CD14-positive monocyte (primary cell): ENCODE results near the gene DDX46. TPM values are rescaled to one million over a fixed set of nuclear protein-coding genes. Genes with fewer than 3 reads are reported as not detected.
A peak's percentile ranks its signal among the peaks of the same experiment; 100 is the strongest.

Source experiments
- DNase-seq, 3 donors: peaks; one replicate each; pipeline ENCODE4 v3.0.0-alpha.2; 2011 to 2022
- H2AFZ ChIP-seq: 2 replicates; pipeline ENCODE4 v1.6.0; 2012; ENCODE audit warnings: mild to moderate bottlenecking, low read depth, low read length, inconsistent platforms; ENCODE audit not compliant: insufficient read depth, poor library complexity, severe bottlenecking
- H3K27ac ChIP-seq, 2 donors: 1 replicate in 1 of 2; 2 replicates in 1 of 2; pipeline ENCODE4 v1.5.1; 2012 to 2013; ENCODE audit warnings: low read length in 2 of 2, control low read depth in 1 of 2, inconsistent platforms in 1 of 2, low read depth in 1 of 2, mild to moderate bottlenecking in 1 of 2
- H3K27me3 ChIP-seq, 2 donors: one replicate each; pipeline versions ENCODE4 v1.6.0 to v1.6.1; 2011 to 2013; ENCODE audit warnings: low read length in 2 of 2; ENCODE audit not compliant: control insufficient read depth in 2 of 2, insufficient read depth in 2 of 2
- H3K36me3 ChIP-seq, 2 donors: replicated peaks in 1 of 2; 1 replicate in 1 of 2; 2 replicates in 1 of 2; pipeline versions ENCODE4 v1.5.1 to v1.6.1; 2012 to 2013; ENCODE audit warnings: low read length in 2 of 2, control low read depth in 1 of 2, inconsistent platforms in 1 of 2, mild to moderate bottlenecking in 1 of 2; ENCODE audit not compliant: insufficient read depth in 2 of 2, control insufficient read depth in 1 of 2
- H3K4me1 ChIP-seq, 2 donors: 1 replicate in 1 of 2; 2 replicates in 1 of 2; pipeline versions ENCODE4 v1.5.1 to v1.6.1; 2012 to 2013; ENCODE audit warnings: low read length in 2 of 2, control low read depth in 1 of 2, inconsistent platforms in 1 of 2, mild to moderate bottlenecking in 1 of 2, moderate library complexity in 1 of 2; ENCODE audit not compliant: insufficient read depth in 2 of 2, control insufficient read depth in 1 of 2
- H3K4me2 ChIP-seq: replicated peaks from 2 replicates; pipeline ENCODE3; 2012; ENCODE audit warnings: low read length, moderate library complexity, mild to moderate bottlenecking; ENCODE audit not compliant: poor library complexity, severe bottlenecking; ENCODE audit errors: extremely low read depth
- H3K4me3 ChIP-seq, 3 experiments: fragments of 200-600 bp in 1 of 3; sonication (generic) in 1 of 3; replicated peaks in 1 of 3; 1 replicate in 2 of 3; 2 replicates in 1 of 3; pipeline ENCODE4 v1.5.1; 2011 to 2013; ENCODE audit warnings: low read length in 3 of 3, mild to moderate bottlenecking in 3 of 3, control low read depth in 2 of 3, low read depth in 2 of 3, inconsistent platforms in 1 of 3, moderate library complexity in 1 of 3
- H3K79me2 ChIP-seq: 2 replicates; pipeline ENCODE4 v1.6.0; 2012; ENCODE audit warnings: mild to moderate bottlenecking, control low read depth, inconsistent platforms, low read length, moderate library complexity; ENCODE audit not compliant: insufficient read depth
- H3K9ac ChIP-seq: 2 replicates; pipeline ENCODE4 v1.6.0; 2017; ENCODE audit warnings: low read length, mild to moderate bottlenecking; ENCODE audit not compliant: insufficient read depth, poor library complexity, severe bottlenecking
- H3K9me3 ChIP-seq, 2 donors: replicated peaks in 1 of 2; 1 replicate in 1 of 2; 2 replicates in 1 of 2; pipeline versions ENCODE4 v1.5.1 to v1.6.1; 2012 to 2013; ENCODE audit warnings: low read length in 2 of 2, control low read depth in 1 of 2; ENCODE audit not compliant: control insufficient read depth in 1 of 2, insufficient read depth in 1 of 2
- H4K20me1 ChIP-seq: 2 replicates; pipeline ENCODE4 v1.6.0; 2012; ENCODE audit warnings: mild to moderate bottlenecking, low read length, control low read depth, moderate library complexity; ENCODE audit not compliant: insufficient read depth
- H3K27ac Mint-ChIP-seq, 7 donors: one replicate each; pipeline ENCODE4 v1.8.0; 2020; ENCODE audit warnings: mild to moderate bottlenecking in 7 of 7, mixed read lengths in 7 of 7, moderate library complexity in 6 of 7, inconsistent platforms in 2 of 7
- H3K27me3 Mint-ChIP-seq, 3 donors: one replicate each; pipeline ENCODE4 v1.8.0; 2021 to 2022; ENCODE audit warnings: low read depth in 3 of 3, mild to moderate bottlenecking in 3 of 3, mixed read lengths in 3 of 3, moderate library complexity in 3 of 3, inconsistent platforms in 1 of 3
- H3K36me3 Mint-ChIP-seq, 2 donors: one replicate each; pipeline ENCODE4 v1.8.0; 2020; ENCODE audit warnings: mixed read lengths in 2 of 2, inconsistent platforms in 1 of 2, mild to moderate bottlenecking in 1 of 2
- H3K4me1 Mint-ChIP-seq: one replicate; pipeline ENCODE4 v1.8.0; 2020; ENCODE audit warnings: mild to moderate bottlenecking, mixed read lengths
- H3K4me3 Mint-ChIP-seq, 2 donors: one replicate each; pipeline ENCODE4 v1.8.0; 2020; ENCODE audit warnings: mild to moderate bottlenecking in 2 of 2, mixed read lengths in 2 of 2, moderate library complexity in 1 of 2
- H3K9me3 Mint-ChIP-seq, 7 donors: one replicate each; pipeline ENCODE4 v1.8.0; 2020 to 2022; ENCODE audit warnings: mixed read lengths in 7 of 7, mild to moderate bottlenecking in 6 of 7, moderate library complexity in 6 of 7, inconsistent platforms in 2 of 7
- WGBS: methylation state at CpG from one replicate; pipeline ENCODE4 v1.1.5; 2013; ENCODE audit warnings: missing lambda C conversion rate; ENCODE audit not compliant: insufficient coverage; 5-methylcytosine and 5-hydroxymethylcytosine counted together
- intact Hi-C, 2 donors: fragments of 100-400 bp; cut with micrococcal nuclease; formaldehyde crosslinking; loops; one replicate each; pipeline versions ENCODE4 v1.15.0 to v1.15.1; 2023
- polyA plus RNA-seq, 3 donors: library from polyadenylated mRNA; depleted of rRNA in 1 of 3; unstranded in 2 of 3; stranded (reverse) in 1 of 3; fragments of 300-500 nt in 2 of 3; fragments of >200 nt in 1 of 3; fragmentation: Illumina TruSeq in 2 of 3; gene quantifications; 1 replicate in 2 of 3; 2 replicates in 1 of 3; pipeline ENCODE4 v1.2.3, GENCODE V29; 2012 to 2021
- TF ChIP-seq, protein P1 (sequence below): fragments of 200-600 bp; IDR thresholded peaks from one replicate; pipeline ENCODE4 v1.8.0; 2022; ENCODE audit warnings: antibody characterized with exemption, mild to moderate bottlenecking

DDX46 gene
- polyA plus RNA-seq, 3 donors, result 7.6 to 22.3 (median 11.8) TPM

GRCh38 chr5:134874831-134875655 lies 116.5 kb downstream of the DDX46 start:
- Histone ChIP-seq H3K27ac (peak overlapping the region; percentile 81 to 82), H3K4me2 (peak overlapping the region; percentile 85), H3K4me1 (peaks cover 13 to 20% of the 10 kb centered on the region in 2 donors), H2AFZ (peak overlapping the region; percentile 99), H3K9ac (peak overlapping the region; percentile 89), H3K9me3 (no peaks in the 10 kb centered on the region), H3K4me3 (peak overlapping the region; percentile 60 to 77 (median 77)), H3K27me3 (no peaks in the 10 kb centered on the region), H3K79me2 (peaks cover 53% of the 10 kb centered on the region), H4K20me1 (peaks cover 20% of the 10 kb centered on the region), H3K36me3 (peaks cover 0 to 14% of the 10 kb centered on the region in 2 donors)
- Mint-ChIP-seq H3K4me1 (peaks cover 25% of the 10 kb centered on the region), H3K36me3 (peaks cover 18 to 21% of the 10 kb centered on the region in 2 donors), H3K4me3 (peak overlapping the region; percentile 94 to 96), H3K9me3 (peaks cover 0 to 3% (median 0%) of the 10 kb centered on the region in 7 donors), H3K27me3 (peaks cover 0 to 2% (median 0%) of the 10 kb centered on the region in 3 donors), H3K27ac (peak overlapping the region; percentile 84 to 96 (median 92))
- intact Hi-C loops, result loop anchor here in 1 of 2 donors (5.0 kb wide), 1 partner anchor 138 kb away; the partner anchor contains the start of gene CAMLG
- WGBS, result 14% methylated on average over 12 of the region's 20 CpGs
- DNase-seq, result peak in 2 of 3 donors; percentile 13 to 22
- TF ChIP-seq, protein P1, sequence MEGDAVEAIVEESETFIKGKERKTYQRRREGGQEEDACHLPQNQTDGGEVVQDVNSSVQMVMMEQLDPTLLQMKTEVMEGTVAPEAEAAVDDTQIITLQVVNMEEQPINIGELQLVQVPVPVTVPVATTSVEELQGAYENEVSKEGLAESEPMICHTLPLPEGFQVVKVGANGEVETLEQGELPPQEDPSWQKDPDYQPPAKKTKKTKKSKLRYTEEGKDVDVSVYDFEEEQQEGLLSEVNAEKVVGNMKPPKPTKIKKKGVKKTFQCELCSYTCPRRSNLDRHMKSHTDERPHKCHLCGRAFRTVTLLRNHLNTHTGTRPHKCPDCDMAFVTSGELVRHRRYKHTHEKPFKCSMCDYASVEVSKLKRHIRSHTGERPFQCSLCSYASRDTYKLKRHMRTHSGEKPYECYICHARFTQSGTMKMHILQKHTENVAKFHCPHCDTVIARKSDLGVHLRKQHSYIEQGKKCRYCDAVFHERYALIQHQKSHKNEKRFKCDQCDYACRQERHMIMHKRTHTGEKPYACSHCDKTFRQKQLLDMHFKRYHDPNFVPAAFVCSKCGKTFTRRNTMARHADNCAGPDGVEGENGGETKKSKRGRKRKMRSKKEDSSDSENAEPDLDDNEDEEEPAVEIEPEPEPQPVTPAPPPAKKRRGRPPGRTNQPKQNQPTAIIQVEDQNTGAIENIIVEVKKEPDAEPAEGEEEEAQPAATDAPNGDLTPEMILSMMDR, result no peak

GRCh38 chr5:134877159-134877558 lies 118.6 kb downstream of the DDX46 start:
- Histone ChIP-seq H3K79me2 (peaks cover 62% of the 10 kb centered on the region), H3K4me2 (no peak overlapping the region)

More at GRCh38 chr5:134877159-134877558, 118.6 kb downstream of the DDX46 start:
- no peaks in the 10 kb centered on the region for H3K27me3 ChIP-seq
- no peaks in the 10 kb centered on the region for H3K9me3 ChIP-seq
- DNase-seq, result no peak
- H3K27ac Mint-ChIP-seq, result peak overlapping the region in 4 of 7 donors; percentile 4 to 35 (median 8)
- TF ChIP-seq, protein P1, result no peak
- peaks cover 0 to 3% (median 0%) of the 10 kb centered on the region in 7 donors for H3K9me3 Mint-ChIP-seq
- no peak overlapping the region for H3K4me3 Mint-ChIP-seq
- H3K36me3 Mint-ChIP-seq, result peaks cover 21 to 30% of the 10 kb centered on the region in 2 donors
- no peak overlapping the region for H3K4me3 ChIP-seq
- H3K4me1 Mint-ChIP-seq, result peaks cover 25% of the 10 kb centered on the region
- no peak overlapping the region for H3K9ac ChIP-seq
- H3K27ac ChIP-seq, result no peak overlapping the region
- H3K4me1 ChIP-seq, result peaks cover 13 to 20% of the 10 kb centered on the region in 2 donors
- H3K36me3 ChIP-seq, result peaks cover 0 to 14% of the 10 kb centered on the region in 2 donors
- H2AFZ ChIP-seq, result no peak overlapping the region
- H3K27me3 Mint-ChIP-seq, result peaks cover 0 to 2% (median 0%) of the 10 kb centered on the region in 3 donors
- intact Hi-C loops, result no loop called here
- H4K20me1 ChIP-seq, result peaks cover 20% of the 10 kb centered on the region
